Activated naive CD4-positive, alpha-beta T cell treated with Interleukin-2 at 50 U/mL for 16 hours (primary cell): Measurements from ENCODE around the gene CFAP299.

Experiments
- DNase-seq: peaks from one replicate; pipeline ENCODE4 v3.0.0-alpha.2; 2020

The CFAP299 gene

DNA sequence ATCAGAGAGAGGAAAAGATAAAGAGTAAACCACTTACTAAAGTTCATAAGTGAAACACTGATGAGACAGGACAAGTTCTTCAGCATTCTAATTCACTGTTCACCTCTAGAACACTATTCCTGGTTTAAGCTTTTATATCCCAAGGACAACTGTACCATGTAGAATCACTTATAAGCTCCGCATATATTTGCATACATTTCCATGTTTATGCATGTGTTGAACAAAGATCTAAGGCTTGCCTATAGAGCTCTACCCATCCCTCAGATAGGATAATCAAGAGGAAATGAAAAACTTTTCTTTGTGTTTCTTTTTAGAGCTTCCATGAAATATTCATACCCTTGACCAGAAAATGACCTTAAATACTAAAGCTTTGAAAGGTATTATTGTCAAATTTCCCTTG is 538.0 kb downstream of the CFAP299 start:
- DNase-seq, result no peak

DNA sequence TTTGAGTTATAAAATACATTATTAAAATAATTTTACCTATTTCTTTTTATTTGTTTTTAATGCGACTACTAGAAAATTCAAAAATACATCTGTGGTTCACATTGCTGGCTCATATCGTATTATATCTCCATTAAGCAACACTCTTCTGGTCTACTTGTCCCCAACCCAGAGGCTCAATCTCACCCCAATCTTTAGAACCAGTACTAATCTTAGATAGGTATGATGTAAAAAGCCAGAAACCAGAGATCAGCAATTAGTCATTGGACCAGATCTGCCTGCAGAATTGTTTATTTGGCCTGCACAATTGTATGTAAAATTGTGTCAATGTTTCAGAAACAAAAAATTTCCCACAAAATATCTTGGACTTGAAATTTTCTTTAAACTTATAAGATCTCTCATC is 539.4 kb downstream of the CFAP299 start:
- DNase-seq, result no peak

DNA sequence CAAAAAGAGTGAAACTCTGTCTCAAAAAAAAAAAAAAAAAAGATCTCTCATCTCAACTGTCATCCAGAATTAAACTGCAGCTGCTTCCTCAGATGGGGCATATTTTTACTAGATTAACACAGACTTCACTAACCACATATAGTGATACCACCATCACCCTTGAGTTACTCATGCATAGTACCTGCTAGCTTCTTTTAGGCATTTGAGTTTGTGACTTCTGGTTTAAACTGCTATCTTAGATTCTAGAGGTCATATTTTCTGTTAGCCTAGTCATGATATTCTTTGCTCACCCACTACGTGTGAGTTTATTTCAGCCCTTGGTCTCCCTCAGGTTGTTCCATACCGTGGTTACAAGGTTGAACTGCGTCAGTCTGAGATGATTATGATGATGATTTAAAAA is 540.1 kb downstream of the CFAP299 start:
- DNase-seq, result no peak

DNA sequence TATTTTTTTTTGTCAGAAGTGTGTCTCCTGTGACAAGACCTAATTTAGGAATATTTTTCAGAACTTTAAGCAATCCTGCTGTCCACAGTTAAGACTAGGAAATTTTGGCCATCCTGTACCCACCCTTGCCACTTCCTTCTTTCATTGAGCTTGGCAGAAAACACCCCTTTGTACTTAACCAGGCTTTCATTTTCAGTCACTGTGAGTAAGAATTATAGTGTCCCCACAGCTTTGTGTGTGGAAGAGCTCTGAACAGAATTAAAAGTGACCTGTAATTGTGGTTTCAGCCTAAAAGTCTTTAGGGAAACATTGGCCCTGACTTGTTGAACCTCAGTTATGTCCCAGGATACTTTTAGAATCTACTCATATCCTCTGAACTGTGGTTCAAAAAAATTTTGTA is 541.3 kb downstream of the CFAP299 start:
- DNase-seq, result no peak

DNA sequence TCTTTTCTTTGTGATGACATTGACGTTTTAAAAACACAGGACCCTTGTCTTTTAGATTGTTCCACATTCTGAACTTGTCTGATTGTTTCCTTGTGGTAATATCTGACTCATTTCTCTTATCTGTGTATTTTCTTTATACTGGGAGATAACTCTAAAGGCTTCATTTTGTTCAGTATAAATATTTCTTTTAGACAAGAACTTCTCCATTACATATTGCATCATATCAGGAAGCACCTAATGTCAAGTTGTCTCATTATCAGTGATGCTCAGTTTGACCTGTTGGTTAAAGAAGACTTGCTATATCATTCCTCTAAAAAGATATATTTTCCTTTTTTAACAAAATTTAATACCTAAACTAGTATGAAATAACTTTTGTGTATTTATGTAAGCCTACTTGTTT is 542.7 kb downstream of the CFAP299 start:
- no peak for DNase-seq

DNA sequence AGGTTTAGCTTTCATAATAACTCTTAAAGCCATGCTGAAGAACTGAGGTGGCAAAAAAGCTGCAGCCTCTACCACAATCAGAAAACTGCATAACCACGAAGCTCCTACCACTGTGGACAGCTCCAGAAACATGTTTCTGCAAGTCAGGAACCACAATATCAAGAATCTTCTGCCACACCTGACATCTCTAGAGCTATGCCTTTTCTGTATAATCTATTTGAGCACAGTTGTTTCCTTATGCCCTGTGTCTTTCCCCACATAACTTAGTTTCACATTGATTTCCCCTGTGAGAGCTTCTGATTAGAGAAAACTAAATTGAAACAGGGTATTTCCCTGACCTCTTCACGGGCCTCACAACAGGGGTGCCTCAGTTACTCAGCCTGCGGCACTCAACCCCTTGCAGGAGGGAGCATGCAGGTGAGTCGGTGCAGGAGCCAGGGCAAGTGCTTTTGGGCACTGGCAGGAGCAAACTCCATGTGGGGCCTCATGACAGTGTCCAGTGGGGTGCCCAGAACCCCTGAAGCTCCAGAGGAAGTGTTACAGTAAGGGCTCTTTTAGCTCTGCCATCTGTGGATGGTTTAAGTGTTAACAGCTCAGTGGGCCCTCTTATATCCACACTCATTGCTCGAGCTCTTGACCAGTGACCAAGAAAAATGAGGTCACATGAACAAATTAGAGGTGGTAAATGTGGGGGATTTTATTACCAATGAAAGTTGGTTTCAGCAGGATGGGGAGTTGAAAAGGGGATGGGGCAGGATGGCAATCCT is 562.2 kb downstream of the CFAP299 start:
- DNase-seq, result no peak

DNA sequence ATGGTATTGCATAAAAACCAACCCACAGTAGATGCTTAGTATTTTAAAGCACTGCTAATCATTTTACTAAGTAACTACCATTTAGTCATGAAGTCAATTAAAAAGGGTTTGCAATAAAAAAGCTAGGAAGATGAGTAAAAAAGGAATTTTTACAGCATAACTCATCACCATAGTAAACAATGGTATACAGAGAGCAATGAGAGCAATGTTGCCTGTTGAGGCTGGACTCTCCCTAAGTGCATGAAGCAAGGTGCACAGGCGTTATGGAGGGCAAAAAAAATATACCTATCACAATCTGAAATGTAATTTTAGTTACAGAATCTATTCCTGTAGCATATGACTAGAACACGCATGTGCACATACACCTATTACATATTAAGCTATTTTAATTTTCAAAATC is 565.4 kb downstream of the CFAP299 start:
- no peak for DNase-seq

DNA sequence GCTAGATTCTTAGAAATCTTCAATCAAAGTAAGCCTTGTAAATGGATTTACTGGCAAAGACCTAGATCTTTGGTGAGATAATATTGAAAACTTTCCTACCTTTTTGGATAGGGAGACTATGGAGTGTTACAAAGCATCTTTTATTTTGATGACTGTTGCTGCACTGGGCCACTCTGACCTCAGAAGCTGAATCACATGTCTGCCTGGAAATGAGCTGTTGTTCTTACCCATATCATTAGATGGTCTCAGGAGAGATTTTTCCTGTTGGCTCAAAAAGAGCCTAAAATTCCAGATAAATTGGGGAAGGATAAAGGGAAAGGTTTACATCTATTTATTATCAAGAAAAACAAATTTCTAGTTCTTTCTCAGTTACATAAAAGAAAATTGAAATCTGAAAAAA is 567.5 kb downstream of the CFAP299 start:
- no peak for DNase-seq

DNA sequence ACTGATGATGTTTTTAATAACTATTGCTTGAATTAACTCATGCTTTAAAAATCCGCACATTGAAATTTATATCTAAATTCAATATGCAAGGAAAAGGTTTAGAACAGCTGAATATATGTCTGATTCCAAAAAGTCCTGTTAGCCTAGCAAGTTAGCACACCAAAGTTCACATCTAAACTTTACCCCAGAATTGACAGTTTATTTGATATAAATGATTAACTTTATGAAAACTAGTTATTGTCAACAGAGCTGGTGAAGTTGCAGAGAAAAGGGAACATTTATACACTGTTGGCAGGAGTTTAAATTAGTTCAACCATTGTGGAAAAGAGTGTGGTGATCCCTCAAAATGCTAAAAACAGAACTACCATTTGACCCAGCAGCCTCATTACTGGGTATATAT is 574.4 kb downstream of the CFAP299 start:
- DNase-seq, result no peak

DNA sequence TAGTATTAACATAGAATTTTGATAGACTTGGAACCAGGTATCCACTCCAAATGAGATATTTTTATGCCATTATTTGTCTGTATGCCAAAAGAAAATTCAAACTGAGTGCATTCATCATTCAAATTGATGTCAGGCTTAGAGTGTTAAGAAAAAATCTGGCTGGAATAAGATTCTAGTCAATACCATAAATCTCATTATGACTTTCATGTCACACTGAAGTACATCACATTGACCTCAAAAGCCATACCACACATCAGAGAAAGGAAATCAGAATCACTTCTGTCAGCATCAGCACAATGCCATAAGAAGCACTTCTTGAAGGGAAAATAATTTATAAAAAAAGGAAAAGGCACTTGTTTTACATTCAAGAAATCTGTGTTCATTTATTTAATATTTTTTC is 575.9 kb downstream of the CFAP299 start:
- no peak for DNase-seq

DNA sequence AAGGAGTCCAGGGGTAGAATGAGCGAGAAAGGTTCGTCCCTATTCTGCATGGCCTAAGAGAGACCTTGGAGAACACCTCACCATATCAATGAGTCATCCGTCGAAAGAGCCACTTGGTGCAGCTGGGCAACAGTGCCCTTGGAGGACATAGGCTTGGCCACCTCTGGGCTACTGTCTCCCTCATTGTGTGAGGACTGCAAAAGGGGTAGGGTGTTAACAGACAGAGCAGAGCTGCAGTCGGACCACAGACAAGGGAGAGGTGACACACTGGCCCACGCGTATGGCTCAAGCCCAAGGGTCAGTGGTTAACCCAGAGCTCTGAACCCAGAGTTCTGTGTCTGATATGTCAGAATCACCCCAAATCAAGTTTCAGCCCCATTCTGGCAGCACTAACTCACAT is 576.8 kb downstream of the CFAP299 start:
- no peak for DNase-seq

DNA sequence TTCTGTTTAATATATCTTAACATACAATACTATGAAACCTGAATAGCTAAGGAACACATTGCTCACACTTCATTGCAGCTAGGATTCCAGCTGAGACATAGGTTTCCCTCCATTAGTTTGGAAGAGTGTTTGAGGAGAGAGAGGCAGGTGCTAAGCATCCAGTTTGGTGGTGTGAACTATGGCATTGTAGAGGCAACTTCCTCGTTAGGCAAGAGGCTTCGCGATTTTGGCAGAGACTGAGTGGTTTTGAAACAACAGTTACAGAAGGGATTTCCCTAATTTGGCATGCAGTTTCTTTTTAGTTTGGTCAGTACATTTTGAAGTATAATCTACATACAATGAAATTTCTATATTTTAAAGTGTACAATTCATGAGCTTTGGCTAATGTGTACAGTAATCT is 577.9 kb downstream of the CFAP299 start:
- DNase-seq, result no peak

DNA sequence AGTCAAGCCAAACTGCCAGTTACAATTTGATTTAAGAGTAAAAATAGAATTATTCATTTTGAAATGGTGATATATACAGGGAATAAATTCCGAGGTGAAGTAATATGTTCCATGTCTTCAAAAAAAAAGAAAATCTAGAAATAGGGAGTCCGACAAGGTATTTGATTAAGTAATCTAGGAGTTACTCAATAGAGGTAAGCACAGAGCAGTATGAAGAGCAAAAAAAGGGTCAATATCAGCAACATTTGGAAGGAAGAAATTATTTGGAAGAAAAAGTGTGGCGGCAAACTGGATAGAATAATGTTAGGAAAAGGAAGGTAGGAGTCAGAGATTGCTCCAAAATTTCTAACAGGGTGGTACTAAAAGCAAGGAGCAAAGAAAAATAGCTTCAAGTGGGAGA is 581.2 kb downstream of the CFAP299 start:
- no peak for DNase-seq

DNA sequence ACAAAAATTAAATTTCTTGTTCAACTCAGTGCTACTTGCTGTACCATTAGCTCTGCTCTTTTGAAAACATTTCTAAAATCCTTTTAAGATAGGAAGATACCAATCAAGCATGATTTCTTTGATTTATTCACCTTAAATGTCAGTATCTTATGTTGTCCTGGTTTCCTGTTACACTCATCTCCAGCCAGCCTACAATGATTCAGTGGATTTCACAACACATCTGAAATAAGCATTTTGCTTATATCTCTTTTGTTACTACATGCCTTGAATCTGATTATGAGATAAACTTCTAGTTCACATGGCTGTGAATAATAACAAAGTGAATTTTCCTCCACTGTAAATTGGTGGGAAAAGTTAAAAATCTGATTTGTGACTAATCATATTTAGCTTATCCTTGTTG is 582.5 kb downstream of the CFAP299 start:
- no peak for DNase-seq

DNA sequence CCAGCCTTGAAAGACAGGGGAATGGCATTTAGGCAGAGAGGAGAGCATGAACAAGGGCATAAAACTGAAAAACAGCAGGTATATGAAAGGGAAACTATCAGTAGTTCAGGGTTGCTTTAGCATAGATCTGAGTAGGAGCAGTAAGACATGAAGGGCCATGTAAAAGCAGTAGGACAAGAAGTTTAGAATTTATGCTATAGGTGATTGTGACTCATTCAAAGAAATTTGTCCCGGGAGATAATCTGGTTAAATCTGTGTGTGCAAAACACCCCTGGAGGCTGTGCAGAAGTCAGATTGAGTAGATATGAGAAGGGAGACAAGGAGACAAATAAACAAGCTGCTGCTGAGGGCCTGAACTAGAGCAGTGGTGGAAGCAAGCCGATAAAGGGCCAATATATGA is 585.9 kb downstream of the CFAP299 start:
- no peak for DNase-seq

DNA sequence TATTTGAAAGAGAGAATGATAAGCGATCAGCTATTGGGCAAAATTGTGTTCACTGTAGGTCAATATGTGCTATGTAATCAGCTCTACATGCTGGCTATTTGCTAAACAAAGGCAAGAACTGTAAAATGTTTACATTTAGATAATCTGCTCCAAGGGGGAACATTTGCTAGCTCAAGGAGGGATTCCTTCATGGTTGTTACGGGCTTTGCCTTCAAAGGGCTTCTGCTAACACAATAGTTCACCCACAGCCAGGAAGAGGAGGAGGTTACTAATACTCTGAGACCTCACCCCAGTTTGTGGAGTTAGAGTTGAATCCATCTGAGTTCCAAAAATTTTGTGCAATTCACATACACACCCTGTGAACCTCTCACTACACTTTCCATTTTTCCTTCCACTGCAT is 587.4 kb downstream of the CFAP299 start:
- no peak for DNase-seq

DNA sequence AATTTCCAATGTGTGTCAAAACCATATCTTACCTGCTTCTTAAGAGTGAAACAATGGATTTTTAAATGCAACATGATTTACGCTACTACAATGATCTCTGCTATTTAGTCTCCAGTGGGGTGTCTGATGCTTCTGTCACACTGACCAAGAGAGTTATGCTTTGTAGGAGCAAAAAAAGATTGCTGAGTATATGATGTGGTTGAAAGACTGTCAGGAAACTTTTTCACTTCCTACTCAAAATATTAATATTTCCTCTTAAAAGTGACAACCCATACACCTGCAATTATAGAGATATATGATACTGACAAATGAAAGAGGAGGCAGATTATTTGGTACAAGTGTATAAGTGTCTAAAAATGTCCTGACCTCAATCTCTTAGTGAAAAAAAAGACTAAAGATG is 589.8 kb downstream of the CFAP299 start:
- no peak for DNase-seq

DNA sequence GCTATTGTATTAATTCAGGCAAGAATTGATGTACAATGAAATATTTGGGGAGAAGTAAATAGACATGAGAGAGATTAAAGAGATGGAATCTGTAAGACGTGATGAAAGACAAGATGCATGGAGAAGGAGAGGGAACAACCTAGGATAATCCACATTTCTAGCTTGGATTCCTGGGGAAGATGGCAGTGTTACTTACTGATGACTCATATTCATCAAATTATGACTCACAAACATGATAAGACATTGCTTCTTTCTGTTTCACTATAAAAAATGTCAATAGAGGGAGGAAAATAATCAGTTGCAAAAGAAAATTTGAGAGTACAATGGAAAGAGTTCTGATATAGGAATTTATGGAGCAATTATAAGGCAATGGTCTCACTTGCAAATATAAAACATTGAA is 590.9 kb downstream of the CFAP299 start:
- no peak for DNase-seq

DNA sequence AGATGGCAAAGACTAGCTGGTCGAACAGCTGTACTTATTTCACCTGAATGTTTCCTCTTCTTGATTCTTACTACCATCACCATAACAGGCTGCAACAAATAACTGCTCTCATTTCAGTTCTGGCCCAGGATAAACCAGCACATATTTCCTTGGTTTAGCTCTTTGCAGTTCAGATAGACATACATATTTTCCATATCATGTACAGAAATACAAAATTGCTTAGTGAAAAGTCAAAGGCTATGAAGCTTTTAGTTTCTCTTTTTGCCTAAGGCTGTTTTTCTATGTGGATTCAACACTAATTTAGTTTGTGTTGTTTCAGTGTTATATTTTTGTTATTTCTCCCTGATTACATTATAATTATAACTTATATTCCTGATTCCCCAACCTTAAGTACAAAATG is 591.4 kb downstream of the CFAP299 start:
- DNase-seq, result no peak

DNA sequence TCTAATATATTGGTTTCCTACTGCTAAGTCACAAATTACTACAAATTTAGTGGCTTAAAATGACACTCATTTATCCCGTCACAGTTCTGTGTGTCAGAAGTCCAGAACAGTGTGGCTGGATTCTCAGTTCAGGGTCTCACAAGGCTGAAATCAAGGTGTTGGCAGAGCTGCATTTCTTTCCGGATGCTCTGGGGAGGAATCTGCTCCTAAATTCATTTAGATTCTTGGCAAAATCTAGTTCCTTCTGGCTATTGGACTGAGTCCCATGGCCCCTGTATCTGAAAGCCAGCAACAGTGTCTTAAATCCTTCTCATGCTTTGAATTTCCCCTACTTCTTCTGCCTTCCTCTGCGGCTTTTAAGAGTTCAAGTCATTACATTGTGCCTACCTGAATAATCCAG is 591.9 kb downstream of the CFAP299 start:
- no peak for DNase-seq

DNA sequence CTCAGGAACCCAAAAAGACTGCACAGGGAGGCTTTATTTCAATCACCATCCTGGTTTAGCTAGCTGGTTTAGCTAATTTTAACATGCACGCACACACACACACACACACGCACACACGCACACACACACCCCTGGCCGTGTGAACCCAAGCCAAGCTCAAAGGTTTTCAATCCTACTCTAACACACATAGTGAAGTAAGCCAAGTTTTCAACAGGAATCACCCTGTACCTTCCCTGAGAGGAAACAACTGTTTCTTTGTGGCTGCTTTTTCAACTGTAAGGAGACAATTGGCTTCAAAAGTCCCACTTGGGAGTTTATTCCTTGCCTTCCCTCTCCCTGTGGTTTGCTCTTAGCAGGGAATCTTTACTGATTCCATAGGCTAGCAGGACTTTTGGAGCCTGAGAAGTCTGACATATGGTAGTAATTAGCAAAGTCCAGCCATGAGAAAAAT is 596.1 kb downstream of the CFAP299 start:
- DNase-seq, result no peak

DNA sequence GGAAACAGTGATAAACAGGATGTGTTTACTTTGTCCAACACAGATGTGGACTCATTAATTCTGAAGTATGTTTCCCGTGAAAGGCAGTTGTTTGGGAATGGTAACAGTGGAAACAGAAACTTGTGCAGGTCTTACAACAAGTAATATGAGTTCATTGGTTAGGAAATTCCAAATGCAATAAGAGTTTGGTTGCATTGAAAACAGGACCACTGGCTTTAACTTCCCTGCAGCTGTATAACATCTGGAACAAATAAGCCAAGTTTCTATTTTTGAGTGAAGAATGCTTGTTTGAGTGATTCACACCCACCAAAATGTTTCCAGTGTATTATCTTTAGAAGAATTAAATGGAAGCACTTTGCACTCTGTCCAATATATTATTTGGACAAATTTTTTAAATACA is 612.6 kb downstream of the CFAP299 start:
- DNase-seq, result no peak

DNA sequence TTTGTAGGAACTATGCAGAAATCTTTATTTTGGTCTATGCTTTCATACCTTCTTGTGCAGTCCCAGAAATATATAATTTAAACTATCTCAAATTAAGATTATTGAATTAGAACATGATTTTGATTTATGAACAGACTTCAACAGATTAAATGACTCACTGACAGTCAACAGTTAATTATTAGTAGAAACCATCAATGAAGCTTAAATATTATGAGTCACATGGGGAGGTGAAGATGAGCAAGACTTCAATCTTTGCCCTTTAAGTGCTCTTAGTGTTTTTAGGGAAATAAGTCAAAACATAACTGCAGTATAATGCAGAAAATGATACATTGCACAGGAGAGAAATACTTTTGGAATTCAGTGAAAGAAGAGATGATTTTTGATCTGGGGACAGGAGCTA is 613.5 kb downstream of the CFAP299 start:
- DNase-seq, result no peak

DNA sequence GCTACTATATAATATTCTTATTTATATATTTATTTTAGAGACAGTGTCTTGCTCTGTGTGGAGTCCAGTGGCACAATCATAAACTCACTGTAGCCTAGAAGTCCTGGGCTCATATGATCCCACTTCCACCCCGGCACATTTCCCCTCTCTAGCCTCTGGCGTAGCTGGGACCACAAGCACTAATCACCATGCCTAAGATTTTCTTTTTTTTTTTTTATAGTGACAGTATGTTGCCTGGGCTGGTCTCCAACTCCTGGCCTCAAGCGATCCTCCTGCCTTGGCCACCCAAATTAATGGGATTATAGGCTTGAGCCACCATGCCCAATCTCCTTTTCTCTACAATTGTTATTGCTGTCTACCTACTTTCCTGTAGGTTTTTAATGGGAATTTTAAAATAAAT is 620.9 kb downstream of the CFAP299 start:
- no peak for DNase-seq

DNA sequence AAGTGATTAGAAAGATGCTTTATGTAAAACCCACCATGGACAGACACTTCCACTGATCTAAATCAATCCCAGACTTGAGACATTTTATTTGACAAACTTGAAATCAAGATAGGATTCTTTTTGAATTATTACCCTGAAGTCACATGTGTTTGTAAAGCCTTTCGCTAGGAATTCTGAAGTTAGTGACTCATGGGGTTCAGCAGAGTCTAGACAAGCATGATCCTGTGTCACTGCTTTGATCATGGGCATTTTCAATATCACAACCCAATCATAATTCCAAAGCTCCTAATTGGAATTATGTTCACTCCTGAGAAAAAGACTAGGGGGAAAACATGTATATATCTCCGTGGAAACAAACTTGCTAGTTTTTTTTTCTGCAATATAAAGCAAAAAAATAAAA is 627.5 kb downstream of the CFAP299 start:
- no peak for DNase-seq

DNA sequence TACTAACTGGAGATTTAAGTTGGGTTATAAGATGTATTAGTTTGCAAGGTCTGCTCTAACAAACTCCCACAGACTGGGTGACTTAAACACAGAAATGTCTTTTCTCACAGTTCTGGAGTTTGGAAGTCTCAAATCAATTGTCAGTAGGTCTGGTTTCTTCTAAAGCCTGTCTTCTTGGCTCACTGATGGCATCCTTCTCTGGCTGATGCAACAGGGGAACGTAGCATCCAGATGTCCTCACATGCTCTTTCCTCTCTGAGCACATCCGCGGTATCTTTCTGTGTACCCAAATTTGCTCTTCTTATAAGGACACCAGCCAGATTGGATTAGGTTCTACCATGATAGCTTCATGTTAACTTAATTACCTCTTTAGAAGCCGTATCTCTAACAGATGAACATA is 631.8 kb downstream of the CFAP299 start:
- DNase-seq, result no peak
